HUES48 (cell line): Measurements from ENCODE around the gene NOS1.

Experiments used
- H3K27ac ChIP-seq: one replicate; pipeline ENCODE4 v1.7.0; 2013; ENCODE audit warnings: low read depth, low read length, inconsistent platforms
- H3K27me3 ChIP-seq: 2 replicates; pipeline ENCODE4 v1.6.1; 2013; ENCODE audit warnings: mild to moderate bottlenecking, low read length; ENCODE audit not compliant: control insufficient read depth, insufficient read depth
- H3K36me3 ChIP-seq: 2 replicates; pipeline ENCODE4 v1.6.1; 2013; ENCODE audit warnings: low read length; ENCODE audit not compliant: control insufficient read depth, insufficient read depth
- H3K4me1 ChIP-seq: 2 replicates; pipeline ENCODE4 v1.6.1; 2013; ENCODE audit warnings: mild to moderate bottlenecking, low read length; ENCODE audit not compliant: control insufficient read depth, insufficient read depth
- H3K4me3 ChIP-seq: 2 replicates; pipeline ENCODE4 v1.5.1; 2013; ENCODE audit warnings: mild to moderate bottlenecking, low read depth, low read length
- H3K9ac ChIP-seq: 2 replicates; pipeline ENCODE4 v1.6.1; 2013; ENCODE audit warnings: mild to moderate bottlenecking, low read depth, low read length, moderate library complexity
- H3K9me3 ChIP-seq: 2 replicates; pipeline ENCODE4 v1.6.1; 2013; ENCODE audit warnings: low read length; ENCODE audit not compliant: control insufficient read depth, insufficient read depth

NOS1 gene

GRCh38 chr12:117331691-117332090, 29.7 kb downstream of the NOS1 start:
- Histone ChIP-seq H3K9me3 (no peaks in the 10 kb centered on the region), H3K9ac (no peak overlapping the region), H3K4me3 (no peak overlapping the region), H3K36me3 (no peaks in the 10 kb centered on the region), H3K27ac (no peak overlapping the region), H3K27me3 (no peaks in the 10 kb centered on the region), H3K4me1 (peaks cover 11% of the 10 kb centered on the region)

GRCh38 chr12:117330441-117331113, 30.8 kb downstream of the NOS1 start:
- H3K4me3 ChIP-seq = no peak overlapping the region
- no peak overlapping the region for H3K27ac ChIP-seq
- H3K27me3 ChIP-seq = no peaks in the 10 kb centered on the region
- no peaks in the 10 kb centered on the region for H3K9me3 ChIP-seq
- no peak overlapping the region for H3K9ac ChIP-seq
- H3K36me3 ChIP-seq = no peaks in the 10 kb centered on the region
- H3K4me1 ChIP-seq = peaks cover 11% of the 10 kb centered on the region

- Histone ChIP-seq H3K36me3 (no peaks in the 10 kb centered on the region), H3K27ac (no peak overlapping the region), H3K9me3 (no peaks in the 10 kb centered on the region), H3K9ac (no peak overlapping the region), H3K4me1 (peaks cover 11% of the 10 kb centered on the region), H3K27me3 (no peaks in the 10 kb centered on the region), H3K4me3 (no peak overlapping the region)
Measured at GRCh38 chr12:117329756-117330155, 31.7 kb downstream of the NOS1 start.

GRCh38 chr12:117328556-117329100, 32.8 kb downstream of the NOS1 start:
- Histone ChIP-seq H3K9me3 (no peaks in the 10 kb centered on the region), H3K4me3 (no peak overlapping the region), H3K9ac (no peak overlapping the region), H3K4me1 (peaks cover 6% of the 10 kb centered on the region; the same call in 1 of the 2 replicates), H3K27me3 (no peaks in the 10 kb centered on the region), H3K36me3 (no peaks in the 10 kb centered on the region), H3K27ac (no peak overlapping the region)

GRCh38 chr12:117322428-117322827, 39.0 kb downstream of the NOS1 start:
- no peaks in the 10 kb centered on the region for H3K9me3 ChIP-seq
- H3K27me3 ChIP-seq = no peaks in the 10 kb centered on the region
- no peaks in the 10 kb centered on the region for H3K4me1 ChIP-seq
- no peak overlapping the region for H3K27ac ChIP-seq
- H3K4me3 ChIP-seq = no peak overlapping the region
- H3K9ac ChIP-seq = no peak overlapping the region
- no peaks in the 10 kb centered on the region for H3K36me3 ChIP-seq

GRCh38 chr12:117321572-117321971, 39.9 kb downstream of the NOS1 start:
- no peaks in the 10 kb centered on the region for H3K27me3 ChIP-seq
- H3K27ac ChIP-seq = no peak overlapping the region
- H3K4me1 ChIP-seq = no peaks in the 10 kb centered on the region
- no peak overlapping the region for H3K9ac ChIP-seq
- no peaks in the 10 kb centered on the region for H3K9me3 ChIP-seq
- no peak overlapping the region for H3K4me3 ChIP-seq
- no peaks in the 10 kb centered on the region for H3K36me3 ChIP-seq

GRCh38 chr12:117318591-117318990, 42.8 kb downstream of the NOS1 start:
- H3K36me3 ChIP-seq = no peaks in the 10 kb centered on the region
- H3K27ac ChIP-seq = no peak overlapping the region
- no peak overlapping the region for H3K4me3 ChIP-seq
- H3K27me3 ChIP-seq = no peaks in the 10 kb centered on the region
- H3K4me1 ChIP-seq = no peaks in the 10 kb centered on the region
- H3K9ac ChIP-seq = no peak overlapping the region
- no peaks in the 10 kb centered on the region for H3K9me3 ChIP-seq

- no peak overlapping the region for H3K27ac ChIP-seq
- H3K9ac ChIP-seq = no peak overlapping the region
- no peak overlapping the region for H3K4me3 ChIP-seq
- H3K27me3 ChIP-seq = no peaks in the 10 kb centered on the region
- no peaks in the 10 kb centered on the region for H3K36me3 ChIP-seq
- H3K4me1 ChIP-seq = no peaks in the 10 kb centered on the region
- no peaks in the 10 kb centered on the region for H3K9me3 ChIP-seq
Measured at GRCh38 chr12:117316336-117316735, 45.1 kb downstream of the NOS1 start.

- Histone ChIP-seq H3K4me1 (no peaks in the 10 kb centered on the region), H3K36me3 (no peaks in the 10 kb centered on the region), H3K9me3 (no peaks in the 10 kb centered on the region), H3K9ac (no peak overlapping the region), H3K27me3 (no peaks in the 10 kb centered on the region), H3K27ac (no peak overlapping the region), H3K4me3 (no peak overlapping the region)
Measured at GRCh38 chr12:117313926-117314325, 47.5 kb downstream of the NOS1 start.

- Histone ChIP-seq H3K4me1 (no peaks in the 10 kb centered on the region), H3K4me3 (no peak overlapping the region), H3K9me3 (no peaks in the 10 kb centered on the region), H3K27ac (no peak overlapping the region), H3K27me3 (no peaks in the 10 kb centered on the region), H3K36me3 (no peaks in the 10 kb centered on the region), H3K9ac (no peak overlapping the region)
Measured at GRCh38 chr12:117312770-117313169, 48.7 kb downstream of the NOS1 start.

- H3K4me3 ChIP-seq = no peak overlapping the region
- no peaks in the 10 kb centered on the region for H3K4me1 ChIP-seq
- H3K9ac ChIP-seq = no peak overlapping the region
- H3K36me3 ChIP-seq = no peaks in the 10 kb centered on the region
- no peak overlapping the region for H3K27ac ChIP-seq
- no peaks in the 10 kb centered on the region for H3K9me3 ChIP-seq
- no peaks in the 10 kb centered on the region for H3K27me3 ChIP-seq
Measured at GRCh38 chr12:117309276-117309925, 52.0 kb downstream of the NOS1 start.
